Motor neuron (in vitro differentiated cells): ENCODE measurements around the gene IFT27. TPM values are rescaled to one million over a fixed set of nuclear protein-coding genes. Genes with fewer than 3 reads are reported as not detected.
A peak's percentile ranks its signal among the peaks of the same experiment; 100 is the strongest.

Source experiments
- ATAC-seq, 8 experiments: fragments of 200-7000 bp; cut with Tn5 transposase; replicated peaks in 6 of 8; 2 replicates each; pipeline ENCODE4 v1.8.0; 2021; ENCODE audit warnings: mild to moderate bottlenecking in 8 of 8, moderate library complexity in 8 of 8
- H3K27ac ChIP-seq, 2 donors: fragments of 250-450 bp; sonication (Bioruptor Pico); 2 replicates each; pipeline ENCODE4 v1.9.0; 2021; ENCODE audit warnings: antibody characterized with exemption in 2 of 2, mild to moderate bottlenecking in 2 of 2, moderate library complexity in 1 of 2
- H3K4me1 ChIP-seq, 2 donors: fragments of 250-450 bp; sonication (Bioruptor Pico); replicated peaks in 1 of 2; 2 replicates each; pipeline ENCODE4 v1.6.1; 2021; ENCODE audit warnings: antibody characterized with exemption in 2 of 2, mild to moderate bottlenecking in 2 of 2, moderate library complexity in 1 of 2
- H3K4me3 ChIP-seq, 5 donors: fragments of 250-450 bp; sonication (Bioruptor Pico); 2 replicates each; pipeline ENCODE4 v1.9.0; 2021; ENCODE audit warnings: antibody characterized with exemption in 5 of 5, mild to moderate bottlenecking in 5 of 5, moderate library complexity in 4 of 5
- WGBS, 10 experiments: fragments of 450-650 bp; shearing (Covaris generic); methylation state at CpG; one replicate each; pipeline ENCODE4 v1.0.0; 2022; 5-methylcytosine and 5-hydroxymethylcytosine counted together
- in situ Hi-C, 9 experiments: fragments of 400-800 bp; cut with MboI; loops; one replicate each; pipeline ENCODE4 v1.15.0; 2021; ENCODE audit warnings: low sequenced_read_pairs in 9 of 9, low pct_unique_long_range_greater_than_20kb in 2 of 9; ENCODE audit not compliant: unreplicated experiment in 9 of 9
- total RNA-seq, 8 experiments: library from RNA; unstranded; fragments of 300-600 nt; gene quantifications; 2 replicates each; pipeline versions ENCODE4 v1.2.3 to v1.2.4, GENCODE V29; 2022

The IFT27 gene
- total RNA-seq, 8 experiments from 2014 or later: 21.1 to 100 (median 55.7) TPM

GRCh38 chr22:36787204-36787988 is 11.5 kb upstream of the IFT27 start:
- Histone ChIP-seq H3K27ac (no peak overlapping the region), H3K4me3 (no peak overlapping the region), H3K4me1 (peaks cover 5 to 6% of the 10 kb centered on the region in 2 donors)
- ATAC-seq: peak in 5 of 8 experiments; percentile 41 to 55 (median 45)
- in situ Hi-C loops: loop anchor here in 2 of 9 experiments (10.0 to 25.0 kb wide), 2 partner anchors 67 to 200 kb away; no protein-coding TSS in a partner anchor
- 34 to 90% (median 53%) methylated on average over 2 to 6 of the region's 17 CpGs; no CpG with 5 or more reads in 2 of the 10 experiments for WGBS, 10 experiments

DNA sequence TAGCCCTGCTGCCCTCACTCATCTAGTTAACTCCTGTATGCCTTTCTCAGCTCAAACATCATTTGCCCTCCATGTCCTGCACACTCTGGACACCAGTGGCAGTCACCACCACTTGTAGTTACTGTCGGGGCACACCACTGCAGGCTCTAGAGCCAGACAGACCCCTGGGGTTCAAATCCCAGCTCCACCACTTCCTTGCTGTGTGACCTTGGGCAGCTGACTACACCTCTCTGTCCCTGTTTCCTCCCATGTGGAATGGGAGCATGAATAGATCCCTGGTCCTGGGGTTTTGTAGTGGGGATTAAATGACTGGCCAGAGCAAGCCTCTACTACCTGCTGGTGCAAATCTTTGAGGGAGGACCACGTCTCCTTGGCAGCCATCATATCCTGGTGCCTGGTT is 7.8 kb upstream of the IFT27 start:
- ATAC-seq: no peak
- Histone ChIP-seq H3K4me1 (peaks cover 16 to 19% of the 10 kb centered on the region in 2 donors), H3K27ac (no peak overlapping the region), H3K4me3 (no peak overlapping the region)
- in situ Hi-C loops: loop anchor here in 2 of 9 experiments (10.0 to 25.0 kb wide), 2 partner anchors 71 to 204 kb away; no protein-coding TSS in a partner anchor
- 80 to 100% (median 90%) methylated on average over 1 to 2 of the region's 2 CpGs; no CpG with 5 or more reads in 5 of the 10 experiments for WGBS, 10 experiments

DNA sequence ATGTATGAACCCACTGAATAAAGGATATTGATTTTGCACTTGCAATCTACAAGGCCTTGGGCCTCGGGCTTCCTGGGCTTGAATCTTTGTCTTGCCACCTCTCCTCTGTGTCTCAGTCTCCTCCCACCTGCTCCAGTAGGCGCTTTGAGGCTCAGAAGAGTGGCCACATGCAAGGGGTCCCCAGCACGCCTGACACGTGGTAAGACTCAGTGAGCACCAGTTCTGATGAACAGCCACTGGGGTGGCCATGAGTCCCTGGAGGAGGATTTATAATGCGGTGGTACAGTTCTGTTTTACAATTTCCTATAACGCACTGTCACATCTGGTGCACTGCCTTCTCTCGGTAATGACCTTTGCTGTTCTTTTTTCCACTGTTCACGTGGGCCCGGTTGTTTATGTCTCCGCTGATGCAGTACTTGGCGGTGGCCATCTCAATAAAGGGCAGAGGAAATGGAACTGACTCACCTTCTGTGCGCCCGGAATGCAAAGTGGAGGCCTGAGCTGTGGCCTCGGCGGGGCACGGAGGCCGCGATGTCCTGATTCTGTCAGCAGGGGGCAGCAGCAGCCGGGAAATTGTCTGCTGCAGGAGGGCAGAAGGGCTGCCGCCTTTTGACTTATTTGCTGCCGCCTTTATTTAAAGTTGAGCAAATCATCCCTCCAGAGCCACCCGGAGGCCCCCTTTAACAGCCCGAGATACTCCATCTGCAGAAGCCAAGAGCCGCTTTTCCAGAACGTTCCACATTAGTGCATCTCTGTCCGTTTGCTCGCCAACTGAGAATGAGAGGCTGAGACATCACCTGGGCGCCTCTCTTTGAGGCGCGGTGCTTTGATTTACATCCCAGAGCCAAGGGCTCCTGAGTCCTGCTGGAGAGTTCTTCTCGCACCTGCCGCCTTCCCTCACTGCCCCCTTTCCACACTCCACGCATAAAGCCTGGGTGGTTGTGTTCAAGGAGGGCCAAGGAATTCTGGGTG is 6.0 kb upstream of the IFT27 start:
- ATAC-seq: peak; percentile 96 to 99 (median 98)
- Histone ChIP-seq H3K4me1 (peaks cover 16 to 20% of the 10 kb centered on the region in 2 donors), H3K27ac (peak overlapping the region; percentile 50 to 74), H3K4me3 (no peak overlapping the region)
- WGBS, 10 experiments: 0 to 100% (median 35%) methylated on average over 1 to 16 of the region's 33 CpGs
- in situ Hi-C loops: loop anchor here in 2 of 9 experiments (10.0 to 25.0 kb wide), 2 partner anchors 73 to 205 kb away; no protein-coding TSS in a partner anchor

- peaks cover 20 to 30% of the 10 kb centered on the region in 2 donors for H3K4me1 ChIP-seq
- in situ Hi-C loops: loop anchor here in 2 of 9 experiments (25.0 kb wide), 1 partner anchor 209 kb away; no protein-coding TSS in a partner anchor
These were observed 2.1 kb upstream of the IFT27 start for GRCh38 chr22:36778020-36778419.

DNA sequence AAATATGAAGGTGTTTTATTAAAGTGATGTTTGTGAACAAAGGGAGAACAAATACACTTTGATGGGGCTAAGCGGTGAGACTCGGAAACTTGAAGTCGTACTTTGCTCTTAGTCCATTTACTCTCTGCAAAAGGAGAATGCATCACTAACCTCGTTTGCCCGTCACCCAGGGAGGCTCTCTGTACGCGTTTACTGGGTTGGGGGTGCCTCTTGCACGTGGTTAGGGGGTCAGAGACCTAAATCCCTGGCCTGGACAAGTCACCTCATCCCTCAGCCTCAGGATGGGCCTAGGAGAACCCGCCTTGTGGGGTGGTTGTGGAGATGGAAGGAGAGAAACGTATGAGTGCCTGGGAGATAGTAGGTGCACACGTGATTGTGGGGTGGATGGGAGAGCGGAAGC is 803 bp upstream of the IFT27 start:
- ATAC-seq: no peak
- Histone ChIP-seq H3K4me1 (peaks cover 12 to 19% of the 10 kb centered on the region in 2 donors), H3K27ac (peak overlapping the region; percentile 25 to 55), H3K4me3 (peak overlapping the region in 4 of 5 donors; percentile 19 to 24 (median 22))
- WGBS, 10 experiments: 5 to 100% (median 90%) methylated on average over 1 to 9 of the region's 12 CpGs; no CpG with 5 or more reads in 1 of the 10 experiments
- in situ Hi-C loops: loop anchor here in 2 of 9 experiments (25.0 kb wide), 1 partner anchor 211 kb away; no protein-coding TSS in a partner anchor

More at GRCh38 chr22:36778020-36778419, 2.1 kb upstream of the IFT27 start:
- no peak overlapping the region for H3K27ac ChIP-seq
- H3K4me3 ChIP-seq: no peak overlapping the region
- no peak for ATAC-seq

DNA sequence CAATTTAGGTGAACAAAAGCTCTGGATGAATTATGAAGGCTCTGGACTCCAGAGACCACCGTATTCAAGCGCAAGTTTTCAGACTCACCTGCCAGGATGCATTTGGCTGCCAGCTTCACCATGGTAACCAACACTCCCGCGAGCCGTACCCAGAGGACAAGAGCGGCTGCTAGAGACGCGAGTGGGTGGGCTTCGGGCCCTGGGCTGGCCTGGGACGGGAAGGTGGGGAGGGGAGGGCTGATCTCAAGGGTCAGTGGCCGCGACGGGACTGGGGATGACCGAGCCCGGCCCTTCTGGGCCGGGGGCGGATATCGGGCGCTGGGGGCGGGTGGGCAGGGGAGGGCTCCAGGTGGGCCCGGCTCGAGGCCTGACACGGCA is 344 bp downstream of the IFT27 start:
- in situ Hi-C loops: loop anchor here in 2 of 9 experiments (25.0 kb wide), 1 partner anchor 212 kb away; no protein-coding TSS in a partner anchor
- Histone ChIP-seq H3K27ac (peak overlapping the region; percentile 78 to 87), H3K4me1 (peaks cover 7 to 10% of the 10 kb centered on the region in 2 donors), H3K4me3 (peak overlapping the region; percentile 54 to 81 (median 67))
- ATAC-seq: peak in 7 of 8 experiments; percentile 0 to 24 (median 12)
- 0 to 6% (median 0%) methylated on average over 2 to 4 of the region's 23 CpGs; no CpG with 5 or more reads in 6 of the 10 experiments for WGBS, 10 experiments

GRCh38 chr22:36773935-36774334 is 2.0 kb downstream of the IFT27 start:
- Histone ChIP-seq H3K27ac (no peak overlapping the region), H3K4me3 (no peak overlapping the region), H3K4me1 (peaks cover 7 to 10% of the 10 kb centered on the region in 2 donors)
- no peak for ATAC-seq
- 47 to 100% (median 73%) methylated on average over 1 to 3 of the region's 3 CpGs; no CpG with 5 or more reads in 1 of the 10 experiments for WGBS, 10 experiments
- in situ Hi-C loops: loop anchor here in 2 of 9 experiments (25.0 kb wide), 1 partner anchor 237 kb away; the partner anchor contains the start of gene EIF3D (in 2 of the 2)

- WGBS, 10 experiments: 52 to 96% (median 92%) methylated on average over 2 to 6 of the region's 8 CpGs; no CpG with 5 or more reads in 2 of the 10 experiments
- H3K4me3 ChIP-seq: no peak overlapping the region
- no peak overlapping the region for H3K27ac ChIP-seq
- in situ Hi-C loops: loop anchor here in 2 of 9 experiments (25.0 kb wide), 1 partner anchor 235 kb away; the partner anchor contains the start of gene EIF3D (in 2 of the 2)
- peaks cover 7 to 10% of the 10 kb centered on the region in 2 donors for H3K4me1 ChIP-seq
- ATAC-seq: no peak
These were observed 3.5 kb downstream of the IFT27 start for GRCh38 chr22:36772451-36772850.

GRCh38 chr22:36771356-36772063 is 4.4 kb downstream of the IFT27 start:
- in situ Hi-C loops: loop anchor here in 2 of 9 experiments (25.0 kb wide), 1 partner anchor 234 kb away; the partner anchor contains the start of gene EIF3D (in 2 of the 2)
- Histone ChIP-seq H3K4me1 (peaks cover under 1 to 5% of the 10 kb centered on the region in 2 donors), H3K4me3 (no peak overlapping the region), H3K27ac (no peak overlapping the region)
- ATAC-seq: no peak
- WGBS, 10 experiments: 90 to 100% (median 95%) methylated on average over 2 to 11 of the region's 13 CpGs; no CpG with 5 or more reads in 2 of the 10 experiments

GRCh38 chr22:36770513-36771231 is 5.2 kb downstream of the IFT27 start:
- no peak overlapping the region for H3K4me3 ChIP-seq
- in situ Hi-C loops: loop anchor here in 2 of 9 experiments (25.0 kb wide), 1 partner anchor 233 kb away; the partner anchor contains the start of gene EIF3D (in 2 of the 2)
- peaks cover 0 to 5% of the 10 kb centered on the region in 2 donors for H3K4me1 ChIP-seq
- ATAC-seq: peak in 4 of 8 experiments; percentile 25 to 48 (median 28)
- 27 to 94% (median 50%) methylated on average over 2 to 7 of the region's 11 CpGs; no CpG with 5 or more reads in 3 of the 10 experiments for whole genome bisulfite sequencing, 10 experiments
- no peak overlapping the region for H3K27ac ChIP-seq
